ENCODE results near the gene CMBL. TPM values are rescaled to one million over a fixed set of nuclear protein-coding genes. Genes with fewer than 3 reads are reported as not detected.
A peak's percentile ranks its signal among the peaks of the same experiment; 100 is the strongest.

CMBL gene
- total and polyA plus RNA-seq, 2 of the 13 experiments (the other 11 are each of a cell fraction or from before 2014, with no cell fraction given), result 11.5 to 17.0 TPM

- peak; percentile 87; the same call in 1 of the 2 replicates for TF ChIP-seq ZNF558 (CRISPR knock-in tag; IDR thresholded peaks at IDR 0.05; ENCODE audit: borderline replicate concordance)
- peak; percentile 69; the same call in 1 of the 2 replicates for TF ChIP-seq IRF2 (CRISPR knock-in tag; IDR thresholded peaks at IDR 0.05)
- peak; percentile 95 for TF ChIP-seq YEATS4 (CRISPR knock-in tag; IDR thresholded peaks at IDR 0.05; ENCODE audit: borderline replicate concordance)
- TF ChIP-seq ZNF616 (CRISPR knock-in tag; IDR thresholded peaks at IDR 0.05; ENCODE audit: low read depth), result peak; percentile 64; the same call in 1 of the 2 replicates
- TF ChIP-seq ZMYM4 (CRISPR knock-in tag; IDR thresholded peaks at IDR 0.05), result no peak; the same call in 1 of the 2 replicates
- no peak for TF ChIP-seq ARID2 (CRISPR knock-in tag; IDR thresholded peaks at IDR 0.05; ENCODE audit: borderline replicate concordance)
- TF ChIP-seq CTCF (CRISPR knock-in tag; IDR thresholded peaks at IDR 0.05), result no peak
- TF ChIP-seq ZBTB40 (IDR thresholded peaks at IDR 0.05), result peak; percentile 46
- peak; percentile 81; the same call in 1 of the 2 replicates for TF ChIP-seq ZBTB40 (CRISPR knock-in tag; IDR thresholded peaks at IDR 0.05)
- peak; percentile 98 for TF ChIP-seq ZFX (CRISPR knock-in tag; IDR thresholded peaks at IDR 0.05; ENCODE audit: low read depth)
- no peak for TF ChIP-seq SYNCRIP (IDR thresholded peaks at IDR 0.05; ENCODE audit: insufficient read depth, low read depth, low read length)
- peak; percentile 75; the same call in 1 of the 2 replicates for TF ChIP-seq ZNF670 (CRISPR knock-in tag; IDR thresholded peaks at IDR 0.05; ENCODE audit: borderline replicate concordance)
- TF ChIP-seq MYC (CRISPR knock-in tag; IDR thresholded peaks at IDR 0.05; ENCODE audit: borderline replicate concordance), result peak; percentile 95
- TF ChIP-seq PHF20 (CRISPR knock-in tag; IDR thresholded peaks at IDR 0.05), result peak; percentile 84
- peak; percentile 91 for TF ChIP-seq SP2 (CRISPR knock-in tag; IDR thresholded peaks at IDR 0.05)
- TF ChIP-seq ZNF580 (CRISPR knock-in tag; IDR thresholded peaks at IDR 0.05; ENCODE audit: borderline replicate concordance, low read depth), result peak; percentile 88; the same call in 1 of the 2 replicates
- peak; percentile 17; the same call in 1 of the 2 replicates for TF ChIP-seq FOXA3 (CRISPR knock-in tag; IDR thresholded peaks at IDR 0.05)
Measured at GRCh38 chr5:10353241-10354047, 45.7 kb upstream of the CMBL start, which contains the start of gene MARCHF6 (continued).

Measured in HepG2 (cell line).